ENCODE data around the gene EXD3. TPM values are rescaled to one million over a fixed set of nuclear protein-coding genes. Genes with fewer than 3 reads are reported as not detected.
A peak's percentile ranks its signal among the peaks of the same experiment; 100 is the strongest.

EXD3 gene
- total RNA-seq, 2 experiments from 2014 or later, result 10.3 to 13.2 TPM

DNA sequence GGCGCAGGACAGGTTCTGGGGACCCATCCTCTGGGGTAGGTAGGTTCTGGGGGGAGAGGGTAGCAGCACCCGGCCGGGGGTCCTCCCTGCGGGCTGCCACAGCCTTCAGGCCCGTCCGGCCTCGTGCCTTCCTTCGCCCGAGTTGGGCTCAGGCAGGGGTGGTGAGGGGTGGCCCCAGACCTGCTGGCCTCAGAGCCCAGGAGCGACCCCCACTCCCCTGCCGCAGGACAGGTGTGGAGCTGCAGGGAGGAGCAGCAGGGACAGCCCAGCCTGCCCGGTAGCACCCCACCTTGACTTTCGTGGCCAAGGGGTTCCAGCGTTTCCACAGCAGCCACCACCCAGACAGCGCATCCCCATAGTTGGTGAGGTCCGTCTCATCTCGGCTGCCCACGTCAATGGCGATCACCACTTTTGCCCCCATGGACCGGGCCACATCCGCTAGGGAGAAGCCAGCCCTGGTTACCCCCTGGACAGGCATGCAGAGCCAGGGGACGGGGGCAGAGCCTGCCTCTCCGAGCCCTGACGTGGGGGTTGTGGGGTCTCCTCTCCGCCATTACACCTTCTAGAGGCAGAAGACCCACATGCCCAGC lies 39.5 kb upstream of the EXD3 start:
- POLR2A ChIA-PET, result interaction anchor here (1.0 kb wide), 1 partner anchor 222 kb away, joined by 3 read pairs; the partner anchor contains the start of gene TUBB4B
- CTCF ChIA-PET, result interaction anchor here (0.6 to 1.6 kb wide), 7 partner anchors 13 to 130 kb away, joined by 3 to 6 read pairs (median 4); partner anchors contain the start of genes EXD3 and NOXA1
- no peak for DNase-seq
- H3K27me3 Mint-ChIP-seq, result no peaks in the 10 kb centered on the region
- H3K9me3 Mint-ChIP-seq, result no peaks in the 10 kb centered on the region
- no peak overlapping the region for H3K4me3 Mint-ChIP-seq
- peaks cover 24% of the 10 kb centered on the region for H3K4me1 Mint-ChIP-seq
- H3K36me3 Mint-ChIP-seq (ENCODE audit: low read depth), result no peaks in the 10 kb centered on the region
- H3K27ac Mint-ChIP-seq, result peak overlapping the region; percentile 91

DNA sequence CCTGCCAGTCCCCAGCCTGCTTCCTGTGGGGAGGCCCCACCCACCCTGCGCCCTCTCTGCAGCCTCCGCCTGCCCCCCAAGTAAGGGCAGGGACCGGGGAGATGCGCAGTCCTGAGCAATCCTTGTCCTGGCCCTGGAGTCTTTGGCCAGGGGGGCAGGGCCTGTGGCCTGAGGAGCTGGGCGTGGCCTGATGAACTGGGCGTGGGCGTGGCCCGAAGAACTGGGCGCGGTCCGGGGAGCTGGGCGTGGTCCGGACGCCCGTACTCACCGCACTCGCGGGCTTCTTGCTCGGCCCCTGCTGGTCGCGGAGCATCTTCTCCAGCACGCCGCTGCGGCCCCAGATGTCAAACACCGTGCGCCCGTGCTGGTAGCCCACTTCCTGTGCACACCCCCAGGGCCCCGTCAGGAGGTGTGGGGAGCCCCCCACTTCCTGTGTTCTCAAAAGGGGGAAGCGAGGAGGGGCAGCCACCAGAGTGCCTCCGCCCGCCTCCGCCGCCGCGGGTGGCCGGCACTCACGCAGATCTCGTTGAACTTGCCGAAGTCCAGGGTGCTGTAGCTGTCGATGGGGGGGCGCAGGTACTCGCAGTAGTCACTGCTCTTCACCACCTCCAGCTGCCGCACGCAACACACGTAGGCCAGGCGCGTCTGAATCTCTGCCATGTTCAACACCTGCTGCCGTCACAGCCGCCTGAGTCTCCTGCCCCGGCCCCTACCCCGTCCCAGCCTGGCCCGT lies 38.9 kb upstream of the EXD3 start:
- Mint-ChIP-seq H3K4me3 (peak overlapping the region; percentile 66), H3K36me3 (ENCODE audit: low read depth) (no peaks in the 10 kb centered on the region), H3K27me3 (no peaks in the 10 kb centered on the region), H3K4me1 (peaks cover 25% of the 10 kb centered on the region), H3K27ac (peak overlapping the region; percentile 91), H3K9me3 (no peaks in the 10 kb centered on the region)
- DNase-seq, result peak; percentile 85
- ChIA-PET CTCF (interaction anchor here (0.6 to 1.1 kb wide), 6 partner anchors 9 to 130 kb away, joined by 3 to 5 read pairs (median 4); partner anchors contain the start of genes EXD3 and NOXA1), POLR2A (interaction anchor here (1.0 kb wide), 1 partner anchor 221 kb away, joined by 3 read pairs; the partner anchor contains the start of gene TUBB4B)

DNA sequence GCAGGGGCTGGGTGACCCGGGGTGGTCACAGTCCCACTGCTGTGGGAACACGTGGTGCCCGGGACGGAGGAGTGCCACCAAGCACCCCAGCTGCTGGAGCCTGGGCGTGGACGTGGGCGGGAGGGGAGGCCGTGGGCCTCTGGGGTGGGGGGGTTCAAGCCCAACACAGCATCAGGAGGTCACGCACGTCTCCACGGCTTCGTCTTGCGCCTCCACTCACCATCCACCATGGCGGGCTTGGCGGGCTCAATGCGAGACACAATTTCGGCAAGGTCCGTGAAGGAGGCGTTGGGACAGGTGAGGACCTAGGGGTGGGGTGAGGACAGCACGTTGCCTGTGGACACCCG lies 38.3 kb upstream of the EXD3 start:
- H3K4me3 Mint-ChIP-seq, result peak overlapping the region; percentile 40
- ChIA-PET POLR2A (interaction anchor here (1.0 kb wide), 1 partner anchor 220 kb away, joined by 3 read pairs; the partner anchor contains the start of gene TUBB4B), CTCF (interaction anchor here (1.0 to 1.1 kb wide), 2 partner anchors 9 to 11 kb away, joined by 3 to 5 read pairs; no protein-coding TSS in a partner anchor)

DNA sequence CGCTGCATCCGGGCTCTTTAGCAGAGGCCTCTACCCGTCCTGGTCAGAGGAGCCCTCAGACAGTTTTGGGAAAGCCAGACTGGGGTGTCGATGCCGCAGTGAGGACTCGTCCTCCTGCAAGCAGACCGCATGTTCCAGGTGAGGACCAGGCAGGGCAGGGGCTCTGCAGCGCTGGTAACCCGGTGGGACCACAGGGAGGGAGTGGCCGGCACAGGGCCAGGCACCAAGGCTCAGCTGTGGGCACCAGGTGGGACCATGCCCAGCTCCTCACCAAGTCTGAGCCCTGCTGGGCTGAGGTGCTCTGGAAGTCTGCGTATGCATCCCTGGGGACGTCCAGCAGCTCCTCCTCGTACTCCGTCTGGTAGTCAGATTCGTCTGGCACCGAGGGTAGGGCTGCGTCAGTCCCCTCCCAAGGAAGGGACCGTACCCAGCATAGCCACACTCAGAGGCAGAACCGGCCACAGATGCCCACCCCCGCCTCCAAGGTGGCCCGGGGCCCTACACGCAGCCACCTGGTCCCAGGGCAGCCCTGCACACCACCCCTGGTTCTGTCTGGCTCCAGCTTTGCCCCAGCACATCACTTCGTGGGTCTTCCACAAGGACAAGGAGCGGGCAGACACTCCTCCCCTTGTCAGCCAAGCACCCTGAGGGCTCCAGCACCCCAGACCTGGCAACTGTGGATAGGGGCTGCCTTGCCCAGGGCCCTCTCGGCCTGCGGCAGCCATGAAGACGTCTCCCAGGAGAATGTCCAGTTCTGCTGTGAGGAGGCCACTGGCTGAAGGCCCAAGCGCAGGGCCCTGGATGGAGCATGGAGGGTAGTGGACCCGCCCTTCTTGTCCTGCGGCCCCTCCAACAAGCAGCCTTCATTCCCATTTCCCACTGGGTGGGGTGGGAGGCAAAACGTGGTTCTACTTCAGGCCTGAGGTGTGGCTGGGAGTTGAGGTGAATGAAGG lies 37.7 kb upstream of the EXD3 start:
- H3K4me3 Mint-ChIP-seq, result peak overlapping the region; percentile 40
- H3K4me1 Mint-ChIP-seq, result peaks cover 35% of the 10 kb centered on the region
- CTCF ChIA-PET, result interaction anchor here (1.1 kb wide), 1 partner anchor 8 kb away, joined by 5 read pairs; no protein-coding TSS in a partner anchor
- DNase-seq, result no peak
- POLR2A ChIA-PET, result no interaction called here
- H3K27me3 Mint-ChIP-seq, result no peaks in the 10 kb centered on the region
- H3K27ac Mint-ChIP-seq, result peak overlapping the region; percentile 87
- H3K9me3 Mint-ChIP-seq, result no peaks in the 10 kb centered on the region
- H3K36me3 Mint-ChIP-seq (ENCODE audit: low read depth), result peaks cover 3% of the 10 kb centered on the region

More for the DNA sequence above, 38.3 kb upstream of the EXD3 start:
- H3K27me3 Mint-ChIP-seq, result no peaks in the 10 kb centered on the region
- H3K9me3 Mint-ChIP-seq, result no peaks in the 10 kb centered on the region
- DNase-seq, result no peak
- H3K36me3 Mint-ChIP-seq (ENCODE audit: low read depth), result no peaks in the 10 kb centered on the region
- H3K27ac Mint-ChIP-seq, result peak overlapping the region; percentile 78
- H3K4me1 Mint-ChIP-seq, result peaks cover 28% of the 10 kb centered on the region

DNA sequence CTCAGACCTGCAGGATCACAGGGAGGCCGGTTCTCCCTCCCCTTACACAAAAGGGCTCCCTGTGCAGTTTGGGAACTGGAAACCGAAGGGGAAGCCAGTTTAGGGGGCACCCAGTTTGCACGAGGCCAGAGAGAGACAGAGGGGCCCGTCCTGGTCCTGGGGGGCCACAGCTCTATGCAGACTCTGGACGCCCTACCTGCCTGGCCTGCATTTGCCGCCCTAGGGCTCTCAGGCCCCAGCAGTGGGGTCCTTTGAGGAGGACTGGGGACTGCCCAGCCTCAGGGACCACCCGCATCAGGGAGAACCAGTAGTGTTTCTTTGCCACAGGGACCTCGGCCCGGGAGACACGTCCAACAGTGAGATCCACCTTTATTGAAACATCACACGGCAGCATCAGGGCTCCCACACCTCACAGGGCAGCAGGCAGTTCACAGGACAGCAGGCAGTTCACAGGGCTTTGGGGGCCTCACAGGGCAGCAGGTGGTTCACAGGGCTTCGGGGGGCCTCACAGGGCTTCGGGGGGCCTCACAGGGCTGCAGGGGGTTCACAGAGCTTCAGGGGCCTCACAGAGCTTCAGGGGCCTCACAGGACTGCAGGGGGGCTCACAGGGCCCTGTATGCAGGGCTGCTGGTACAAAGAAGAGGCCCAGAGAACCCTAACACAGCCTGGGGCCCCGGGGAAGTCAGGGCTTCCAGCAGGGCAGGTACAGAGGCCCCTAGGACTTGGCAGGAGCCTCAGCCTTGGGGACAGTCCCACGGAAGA lies 36.8 kb upstream of the EXD3 start:
- Mint-ChIP-seq H3K27me3 (no peaks in the 10 kb centered on the region), H3K36me3 (ENCODE audit: low read depth) (peaks cover 3% of the 10 kb centered on the region), H3K4me1 (peaks cover 35% of the 10 kb centered on the region), H3K27ac (peak overlapping the region; percentile 87), H3K9me3 (no peaks in the 10 kb centered on the region), H3K4me3 (peak overlapping the region; percentile 30)
- POLR2A ChIA-PET, result no interaction called here
- no peak for DNase-seq
- CTCF ChIA-PET, result interaction anchor here (0.7 kb wide), 1 partner anchor 37 kb away, joined by 4 read pairs; the partner anchor contains the start of genes EXD3 and NOXA1

DNA sequence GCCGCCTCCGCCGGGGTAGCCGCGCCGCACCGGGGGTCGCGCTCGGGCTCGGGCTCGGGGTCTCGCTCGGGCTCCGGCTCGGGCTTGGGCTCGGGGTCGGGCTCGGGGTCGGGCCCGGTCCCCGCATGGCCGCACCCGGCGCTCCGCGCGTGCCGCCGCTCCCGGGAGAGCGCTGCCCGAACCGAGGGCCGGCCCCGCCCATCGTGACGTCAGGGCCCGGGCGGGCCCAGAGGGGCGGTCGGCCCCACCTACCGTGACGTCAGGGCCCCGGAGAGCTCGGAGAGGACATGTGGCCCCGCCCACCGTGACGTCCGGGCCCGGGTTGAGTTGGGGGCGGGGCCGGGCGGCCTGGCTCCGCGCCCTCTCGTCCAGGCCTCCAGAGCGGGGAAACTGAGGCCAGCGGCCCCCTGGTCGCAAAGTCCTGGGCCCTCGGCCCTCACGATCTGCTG lies 36.2 kb upstream of the EXD3 start, which contains the start of gene NSMF:
TSS of gene NSMF (minus strand) at position 183 of the 449 bp plus-strand sequence. CDS start 232 bp downstream, outside the sequence.
- peak; percentile 92 for DNase-seq

DNA sequence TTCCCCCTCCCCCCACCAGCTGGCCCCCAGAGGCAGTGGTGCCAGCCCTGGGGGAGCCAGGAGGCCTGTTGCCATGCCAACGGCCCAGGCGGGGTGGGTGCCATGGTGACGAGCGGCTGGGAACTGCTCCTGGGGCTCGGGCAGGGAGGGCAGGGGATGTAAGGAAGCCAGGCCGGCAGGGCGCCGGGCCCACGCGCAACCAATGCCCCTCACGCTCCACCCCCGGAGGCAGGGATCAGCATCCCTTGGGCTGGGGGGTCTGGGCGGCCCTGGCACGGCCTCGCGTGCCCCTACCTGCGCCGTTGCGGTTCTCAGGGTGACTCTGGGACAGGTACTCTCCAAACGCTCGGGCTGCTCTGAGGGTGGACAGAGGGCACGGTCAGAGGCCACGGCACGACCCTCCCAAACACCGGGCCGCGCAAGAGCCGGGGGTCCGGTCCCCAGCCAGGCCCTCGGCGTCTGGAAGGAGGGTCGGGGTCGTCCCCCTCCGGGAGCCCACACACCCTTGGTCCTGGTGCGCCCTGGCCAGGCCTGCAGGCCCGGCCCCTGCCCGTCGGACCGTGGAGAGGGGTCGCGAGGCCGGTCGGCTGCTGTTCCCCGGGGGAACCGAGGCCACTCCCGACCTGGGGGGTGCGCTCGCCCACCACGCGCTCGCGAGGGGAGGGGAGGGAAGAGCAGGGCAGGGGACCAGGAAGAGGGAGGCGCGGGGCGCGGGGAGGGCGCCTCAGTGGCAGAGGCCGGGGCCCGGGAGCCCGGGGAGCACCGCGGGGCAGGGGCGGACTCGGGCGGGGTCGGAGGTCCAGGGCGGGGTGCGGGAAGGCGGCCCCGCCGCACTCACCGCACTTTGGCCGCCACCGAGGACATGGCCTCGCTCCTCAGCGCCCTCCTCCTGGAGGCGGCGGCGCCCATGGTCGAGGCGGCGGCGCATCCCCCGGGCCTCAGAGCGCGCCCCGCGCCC lies 35.5 kb upstream of the EXD3 start:
- ChIA-PET POLR2A (no interaction called here), CTCF (no interaction called here)
- DNase-seq, result peak; percentile 37
- H3K4me1 Mint-ChIP-seq, result peaks cover 44% of the 10 kb centered on the region
- H3K4me3 Mint-ChIP-seq, result peak overlapping the region; percentile 41
- no peaks in the 10 kb centered on the region for H3K27me3 Mint-ChIP-seq
- peaks cover 9% of the 10 kb centered on the region for H3K36me3 Mint-ChIP-seq (ENCODE audit: low read depth)
- H3K9me3 Mint-ChIP-seq, result no peaks in the 10 kb centered on the region
- H3K27ac Mint-ChIP-seq, result no peak overlapping the region

More for the DNA sequence above, 36.2 kb upstream of the EXD3 start, which contains the start of gene NSMF:
- no peaks in the 10 kb centered on the region for H3K9me3 Mint-ChIP-seq
- CTCF ChIA-PET, result interaction anchor here (0.7 kb wide), 1 partner anchor 36 kb away, joined by 4 read pairs; the partner anchor contains the start of genes EXD3 and NOXA1
- peaks cover 40% of the 10 kb centered on the region for H3K4me1 Mint-ChIP-seq
- H3K27me3 Mint-ChIP-seq, result no peaks in the 10 kb centered on the region
- H3K4me3 Mint-ChIP-seq, result peak within 1 kb of the TSS; percentile 41
- peak within 1 kb of the TSS; percentile 87 for H3K27ac Mint-ChIP-seq
- peaks cover 6% of the 10 kb centered on the region for H3K36me3 Mint-ChIP-seq (ENCODE audit: low read depth)
- POLR2A ChIA-PET, result no interaction called here

DNA sequence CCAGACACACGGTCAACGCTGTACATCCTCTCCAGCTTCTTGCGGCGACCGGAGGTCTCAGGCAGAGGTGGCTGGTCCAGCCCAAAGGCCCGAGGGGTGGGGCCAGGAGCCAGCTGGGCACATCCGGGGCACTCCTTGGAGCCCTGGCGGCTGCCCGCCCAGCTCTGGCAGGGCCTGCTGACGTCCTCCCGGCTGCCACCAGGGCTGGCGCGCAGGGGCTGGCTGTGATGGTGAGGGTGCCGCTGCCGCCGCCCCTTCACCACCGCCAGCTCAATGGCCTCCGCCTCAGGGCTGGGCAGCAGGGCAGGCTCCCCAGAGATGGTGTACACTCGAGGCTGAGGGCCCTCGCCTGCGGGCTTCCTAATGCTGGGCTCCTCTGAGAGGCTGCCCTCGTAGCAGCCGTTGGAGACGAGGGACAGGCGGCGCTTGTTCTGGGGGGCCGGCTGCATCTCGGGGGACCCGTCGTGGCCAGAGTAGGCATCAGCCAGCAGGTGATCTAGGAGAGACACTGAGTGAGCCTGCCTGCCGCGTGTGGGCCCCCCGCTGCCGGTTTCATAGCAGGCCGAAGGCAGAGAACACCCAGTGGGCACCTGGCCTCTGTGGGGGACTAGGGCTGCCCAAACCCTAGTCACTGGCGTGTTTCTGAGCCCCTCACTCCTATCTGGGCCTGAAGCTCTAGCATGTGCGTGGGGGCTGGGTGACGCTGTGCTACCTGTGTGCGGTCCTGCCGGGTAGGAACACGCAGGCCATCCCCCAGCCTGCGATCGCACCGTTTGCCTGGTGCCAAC lies 34.6 kb upstream of the EXD3 start:
- DNase-seq, result no peak
- ChIA-PET POLR2A (no interaction called here), CTCF (interaction anchor here (0.6 kb wide), 1 partner anchor 12 kb away, joined by 4 read pairs; no protein-coding TSS in a partner anchor)
- Mint-ChIP-seq H3K27ac (peak overlapping the region; percentile 25), H3K4me1 (peaks cover 42% of the 10 kb centered on the region), H3K36me3 (ENCODE audit: low read depth) (peaks cover 9% of the 10 kb centered on the region), H3K27me3 (no peaks in the 10 kb centered on the region), H3K9me3 (no peaks in the 10 kb centered on the region), H3K4me3 (peak overlapping the region; percentile 19)

DNA sequence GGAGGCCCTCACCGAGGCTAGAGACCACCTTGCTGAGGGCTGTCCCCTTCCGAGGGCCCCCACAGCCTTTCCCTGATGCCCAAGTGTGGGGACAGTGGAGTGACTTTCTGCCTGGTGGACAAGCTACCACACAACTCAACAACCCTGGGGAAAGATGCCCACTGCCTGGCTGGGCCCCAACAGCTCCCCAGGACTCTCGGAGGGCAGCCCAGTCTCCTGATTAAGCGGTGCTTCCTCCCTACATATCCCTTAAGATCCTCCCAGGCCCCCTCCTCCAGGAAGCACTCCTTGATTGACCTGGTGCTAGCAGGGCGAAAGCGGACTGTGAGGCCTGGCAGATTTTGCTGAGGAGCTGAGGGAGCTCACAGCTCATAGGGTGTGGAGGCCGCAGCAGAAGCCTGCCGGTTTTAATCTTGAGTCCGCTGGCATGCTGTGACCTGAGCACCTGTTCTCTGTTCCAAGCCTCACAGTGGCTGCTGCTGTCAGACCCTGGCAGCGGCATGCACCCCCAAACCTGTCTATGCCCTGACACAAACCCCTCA lies 34.0 kb upstream of the EXD3 start:
- Mint-ChIP-seq H3K4me3 (peak overlapping the region; percentile 32), H3K9me3 (no peaks in the 10 kb centered on the region), H3K36me3 (ENCODE audit: low read depth) (peaks cover 11% of the 10 kb centered on the region), H3K27me3 (no peaks in the 10 kb centered on the region), H3K27ac (peak overlapping the region; percentile 66), H3K4me1 (peaks cover 44% of the 10 kb centered on the region)
- CTCF ChIA-PET, result interaction anchor here (0.6 to 1.6 kb wide), 4 partner anchors 11 to 34 kb away, joined by 3 to 6 read pairs (median 4); partner anchors contain the start of genes EXD3 and NOXA1
- no peak for DNase-seq
- POLR2A ChIA-PET, result no interaction called here

All from activated CD4-positive, alpha-beta T cell treated with anti-CD3 and anti-CD28 coated beads, Interleukin-2, amount 10 ng/mL, durations not matched to agents 7 days and 5 days (primary cell).